A549 (cell line): Measurements from ENCODE around the gene SERPINC1.

Experiments
- CTCF ChIP-seq: fragments of >200 bp; sonication (Bioruptor Twin); formaldehyde crosslinking; IDR thresholded peaks from 3 replicates; pipeline ENCODE4 v1.5.1; 2016
- SMC3 ChIP-seq: fragments of >200 bp; sonication (Bioruptor Twin); formaldehyde crosslinking; IDR thresholded peaks from 3 replicates; pipeline ENCODE4 v1.6.1; 2018; ENCODE audit warnings: inconsistent platforms

- TF ChIP-seq SMC3 = no peak
- TF ChIP-seq CTCF = no peak
These were observed 29.3 kb upstream of the SERPINC1 start for GRCh38 chr1:173946380-173946921.
